IPS DF 6.9 (cell line): ENCODE measurements around the gene FNIP2.
"Not testable (repeated sequence)": the region's sequence is repeated elsewhere in the genome, so short reads cannot be mapped to it uniquely, and the experiment has no call there.

Source experiments
- DNase-seq: peaks from one replicate; pipeline ENCODE4 v3.0.0-alpha.2; 2013; ENCODE audit warnings: low read depth, low spot score
- H3K27ac ChIP-seq: one replicate; pipeline ENCODE4 v1.5.1; 2013; ENCODE audit warnings: low read length, control low read depth
- H3K27me3 ChIP-seq: 2 replicates; pipeline ENCODE4 v1.6.1; 2013; ENCODE audit warnings: mild to moderate bottlenecking, low read length; ENCODE audit not compliant: control insufficient read depth, insufficient read depth
- H3K36me3 ChIP-seq: 2 replicates; pipeline ENCODE4 v1.6.1; 2013; ENCODE audit warnings: low read length; ENCODE audit not compliant: control insufficient read depth, insufficient read depth
- H3K4me1 ChIP-seq: 2 replicates; pipeline ENCODE4 v1.6.1; 2013; ENCODE audit warnings: low read length; ENCODE audit not compliant: control insufficient read depth, insufficient read depth
- H3K4me3 ChIP-seq: 2 replicates; pipeline ENCODE4 v1.5.1; 2013; ENCODE audit warnings: mild to moderate bottlenecking, low read length
- H3K9me3 ChIP-seq: 2 replicates; pipeline ENCODE4 v1.6.1; 2013; ENCODE audit warnings: low read length, inconsistent platforms; ENCODE audit not compliant: control insufficient read depth, insufficient read depth
- WGBS: extraction: QIAGEN DNeasy Blood & Tissue Kit; methylation state at CpG from one replicate; pipeline ENCODE4 v1.1.7; 2013; ENCODE audit warnings: mixed read lengths, missing lambda C conversion rate; ENCODE audit not compliant: insufficient read length, insufficient coverage; 5-methylcytosine and 5-hydroxymethylcytosine counted together

FNIP2 gene

GRCh38 chr4:158823461-158823873, 54.6 kb downstream of the FNIP2 start:
- Histone ChIP-seq H3K4me3 (no peak overlapping the region), H3K4me1 (no peaks in the 10 kb centered on the region), H3K36me3 (no peaks in the 10 kb centered on the region), H3K9me3 (no peaks in the 10 kb centered on the region), H3K27me3 (no peaks in the 10 kb centered on the region), H3K27ac (no peak overlapping the region)
- WGBS: no CpG with 5 or more reads among the region's 3 CpGs
- DNase-seq: no peak

GRCh38 chr4:158824425-158825274, 55.8 kb downstream of the FNIP2 start:
- no CpG with 5 or more reads among the region's 7 CpGs for WGBS
- no peak overlapping the region for H3K4me3 ChIP-seq
- H3K4me1 ChIP-seq: no peaks in the 10 kb centered on the region
- H3K9me3 ChIP-seq: no peaks in the 10 kb centered on the region
- H3K27ac ChIP-seq: no peak overlapping the region
- H3K36me3 ChIP-seq: no peaks in the 10 kb centered on the region
- no peak for DNase-seq
- H3K27me3 ChIP-seq: no peaks in the 10 kb centered on the region

- Histone ChIP-seq H3K36me3 (no peaks in the 10 kb centered on the region), H3K4me3 (no peak overlapping the region), H3K27ac (no peak overlapping the region), H3K9me3 (no peaks in the 10 kb centered on the region), H3K4me1 (no peaks in the 10 kb centered on the region), H3K27me3 (no peaks in the 10 kb centered on the region)
- no CpG with 5 or more reads among the region's 4 CpGs for WGBS
- DNase-seq: no peak
These were observed 56.7 kb downstream of the FNIP2 start for GRCh38 chr4:158825433-158826036.

DNA sequence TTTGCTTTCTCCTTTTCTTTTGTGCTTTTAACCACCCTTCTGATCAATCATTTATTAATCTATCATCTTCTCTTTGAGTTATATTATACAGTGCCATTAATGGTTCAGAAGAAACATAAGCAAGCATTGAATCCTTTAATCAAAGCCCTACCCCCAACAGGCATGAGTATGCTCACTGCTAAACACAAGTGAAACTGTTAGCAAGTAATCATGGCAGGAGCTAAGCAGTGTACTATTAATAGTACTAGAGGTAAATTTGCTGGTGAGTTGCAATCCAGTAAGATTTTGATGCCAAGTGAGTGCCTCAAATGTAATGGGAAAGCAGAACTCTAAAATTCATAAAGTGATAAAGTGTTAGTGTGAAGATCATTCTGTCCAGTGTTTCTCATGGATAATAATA, 57.2 kb downstream of the FNIP2 start:
- Histone ChIP-seq H3K9me3 (no peaks in the 10 kb centered on the region), H3K27me3 (no peaks in the 10 kb centered on the region), H3K36me3 (no peaks in the 10 kb centered on the region), H3K4me3 (no peak overlapping the region), H3K4me1 (no peaks in the 10 kb centered on the region), H3K27ac (no peak overlapping the region)
- DNase-seq: no peak

GRCh38 chr4:158826882-158827281, 58.1 kb downstream of the FNIP2 start:
- no peaks in the 10 kb centered on the region for H3K9me3 ChIP-seq
- H3K4me3 ChIP-seq: no peak overlapping the region
- H3K4me1 ChIP-seq: no peaks in the 10 kb centered on the region
- H3K27me3 ChIP-seq: no peaks in the 10 kb centered on the region
- no peak for DNase-seq
- WGBS: no CpG with 5 or more reads among the region's 1 CpG
- H3K36me3 ChIP-seq: no peaks in the 10 kb centered on the region
- H3K27ac ChIP-seq: no peak overlapping the region

- Histone ChIP-seq H3K36me3 (no peaks in the 10 kb centered on the region), H3K9me3 (no peaks in the 10 kb centered on the region), H3K27me3 (no peaks in the 10 kb centered on the region), H3K27ac (no peak overlapping the region), H3K4me3 (no peak overlapping the region), H3K4me1 (no peaks in the 10 kb centered on the region)
- WGBS: no CpG with 5 or more reads among the region's 5 CpGs
- no peak for DNase-seq
These were observed 58.7 kb downstream of the FNIP2 start for GRCh38 chr4:158827543-158827981.

- WGBS: no CpG with 5 or more reads among the region's 8 CpGs
- not testable (repeated sequence) for H3K36me3 ChIP-seq, H3K4me3 ChIP-seq, H3K27ac ChIP-seq, H3K27me3 ChIP-seq, H3K4me1 ChIP-seq, H3K9me3 ChIP-seq, DNase-seq
These were observed 59.3 kb downstream of the FNIP2 start for GRCh38 chr4:158828151-158828550.

- no CpG with 5 or more reads among the region's 2 CpGs for WGBS
These were observed 60.4 kb downstream of the FNIP2 start for GRCh38 chr4:158829254-158829653.

GRCh38 chr4:158833602-158834001, 64.8 kb downstream of the FNIP2 start:
- peaks cover 1% of the 10 kb centered on the region; the same call in 1 of the 2 replicates for H3K4me1 ChIP-seq
- no peaks in the 10 kb centered on the region for H3K36me3 ChIP-seq
- H3K4me3 ChIP-seq: no peak overlapping the region
- H3K27ac ChIP-seq: no peak overlapping the region
- no CpG with 5 or more reads among the region's 5 CpGs for WGBS
- H3K27me3 ChIP-seq: no peaks in the 10 kb centered on the region
- H3K9me3 ChIP-seq: no peaks in the 10 kb centered on the region
- no peak for DNase-seq

More at GRCh38 chr4:158829254-158829653, 60.4 kb downstream of the FNIP2 start:
- Histone ChIP-seq H3K27ac (no peak overlapping the region), H3K4me1 (no peaks in the 10 kb centered on the region), H3K27me3 (no peaks in the 10 kb centered on the region), H3K36me3 (no peaks in the 10 kb centered on the region), H3K4me3 (no peak overlapping the region), H3K9me3 (no peaks in the 10 kb centered on the region)
- no peak for DNase-seq

DNA sequence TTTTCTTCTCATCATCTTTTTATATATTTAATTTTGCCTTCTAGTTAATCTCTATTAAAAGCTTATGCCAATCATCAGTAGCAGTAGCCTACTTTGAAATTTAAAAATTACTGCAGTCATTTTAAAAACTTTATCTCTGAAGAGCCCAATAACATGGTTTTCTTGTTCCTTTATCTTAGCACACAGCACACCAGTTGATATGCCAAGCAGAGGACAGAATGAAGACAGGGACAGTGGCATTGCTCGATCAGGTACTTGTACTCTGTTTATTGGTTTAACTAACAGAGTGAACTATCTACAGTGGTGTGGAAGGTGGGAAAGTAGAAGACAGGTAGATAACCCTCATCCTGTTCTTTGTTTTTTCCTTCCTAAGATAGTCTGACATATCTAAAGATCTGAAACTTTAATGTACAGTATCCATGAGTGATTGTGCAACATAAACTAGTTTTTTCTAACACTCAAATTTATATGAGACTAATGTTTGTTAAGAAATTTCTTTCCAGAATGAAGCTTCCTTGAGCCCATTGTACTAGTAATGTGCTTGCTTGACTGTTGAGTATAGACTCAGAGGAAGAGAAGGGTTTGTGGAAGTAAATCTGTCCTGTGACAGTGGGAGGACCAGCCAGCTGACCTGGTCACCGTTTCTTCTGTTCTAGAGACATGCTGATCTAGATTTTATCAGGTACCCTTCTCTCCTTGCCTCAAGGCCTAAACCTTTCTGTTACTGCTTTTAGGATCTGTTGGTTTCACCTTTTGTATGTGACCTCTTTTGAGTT, 66.6 kb downstream of the FNIP2 start:
- no peak for DNase-seq
- no CpG with 5 or more reads among the region's 2 CpGs for WGBS

More for the DNA sequence above, 66.6 kb downstream of the FNIP2 start:
- no peak overlapping the region for H3K4me3 ChIP-seq
- no peak overlapping the region for H3K27ac ChIP-seq
- H3K36me3 ChIP-seq: no peaks in the 10 kb centered on the region
- H3K27me3 ChIP-seq: no peaks in the 10 kb centered on the region
- H3K9me3 ChIP-seq: no peaks in the 10 kb centered on the region
- H3K4me1 ChIP-seq: peaks cover 1% of the 10 kb centered on the region; the same call in 1 of the 2 replicates
